ENCODE results near the gene PKP4.

GRCh38 chr2:158603986-158604385 is 147.2 kb downstream of the PKP4 start:
- no peak for TF ChIP-seq CTCF (conservative IDR thresholded peaks at IDR 0.05; ENCODE audit: low read length)
- no peak for TF ChIP-seq EZH2phosphoT487 (IDR thresholded peaks at IDR 0.05; ENCODE audit: borderline replicate concordance, low read depth, low read length)

Measured in OCI-LY7 (cell line).